HepG2 (cell line): Measurements from ENCODE around the gene MVB12A. TPM values are rescaled to one million over a fixed set of nuclear protein-coding genes. Genes with fewer than 3 reads are reported as not detected.
A peak's percentile ranks its signal among the peaks of the same experiment; 100 is the strongest.

Source experiments
- HES4 ChIP-seq: sonication (generic); formaldehyde crosslinking; IDR thresholded peaks from 2 replicates; pipeline ENCODE4 v1.9.0; 2021; ENCODE audit warnings: mild to moderate bottlenecking, missing genetic modification reagents, borderline replicate concordance
- HMG20B ChIP-seq: conservative IDR thresholded peaks from 2 replicates; pipeline ENCODE4 v1.6.1; 2016; ENCODE audit warnings: missing genetic modification reagents, missing compliant biosample characterization
- HNRNPK ChIP-seq: fragments of 200-400 bp; formaldehyde crosslinking; IDR thresholded peaks from 2 replicates; pipeline ENCODE4 v1.6.1; 2018; ENCODE audit warnings: low read length, low read depth, moderate library complexity, mild to moderate bottlenecking; ENCODE audit not compliant: poor library complexity, severe bottlenecking
- SAFB2 ChIP-seq: sonication (generic); formaldehyde crosslinking; IDR thresholded peaks from 2 replicates; pipeline ENCODE4 v1.5.1; 2020; ENCODE audit warnings: missing genetic modification reagents, low read depth, mild to moderate bottlenecking, borderline replicate concordance
- STAG1 ChIP-seq: sonication (generic); formaldehyde crosslinking; IDR thresholded peaks from 2 replicates; pipeline ENCODE4 v1.4.0; 2020; ENCODE audit warnings: missing genetic modification reagents
- ZBTB2 ChIP-seq: sonication (generic); formaldehyde crosslinking; IDR thresholded peaks from 2 replicates; pipeline ENCODE4 v1.8.0; 2022; ENCODE audit warnings: low read depth, missing genetic modification reagents
- ZGPAT ChIP-seq: IDR thresholded peaks from 2 replicates; pipeline ENCODE4 v1.6.1; 2016; ENCODE audit warnings: mild to moderate bottlenecking
- ZNF34 ChIP-seq: sonication (generic); formaldehyde crosslinking; IDR thresholded peaks from 2 replicates; pipeline ENCODE4 v1.4.0; 2020; ENCODE audit warnings: mild to moderate bottlenecking, missing genetic modification reagents, borderline replicate concordance
- ZNF614 ChIP-seq: IDR thresholded peaks from 2 replicates; pipeline ENCODE4 v1.6.1; 2018; ENCODE audit warnings: missing biosample characterization, missing genetic modification reagents, inconsistent platforms, borderline replicate concordance
- polyA plus RNA-seq, 8 experiments: library from polyadenylated mRNA; depleted of rRNA in 3 of 8; stranded (reverse) in 7 of 8; unstranded in 1 of 8; fragments of >200 nt; fragmentation: Illumina TruSeq in 4 of 8; extraction: Trizol in 4 of 8; gene quantifications; 2 replicates each; pipeline versions ENCODE4 v1.2.1 to v1.2.3, GENCODE V29; 2011 to 2016; ENCODE audit warnings: low read depth in 4 of 8, missing spikeins in 1 of 8, mixed read lengths in 1 of 8; ENCODE audit not compliant: insufficient read depth in 1 of 8
- total RNA-seq, 5 experiments: library from RNA; depleted of rRNA; stranded (reverse); fragments of >200 nt; fragmentation: Illumina TruSeq; extraction: Trizol; gene quantifications; 2 replicates each; pipeline ENCODE4 v1.2.3, GENCODE V29; 2016; ENCODE audit warnings: low read depth in 1 of 5
- TF ChIP-seq, protein P1 (sequence below): sonication (generic); formaldehyde crosslinking; IDR thresholded peaks from one replicate; pipeline ENCODE4 v1.5.1; 2020; ENCODE audit warnings: mild to moderate bottlenecking, missing genetic modification reagents; ENCODE audit errors: not compliant biosample characterization
- TF ChIP-seq, protein P2 (sequence below): sonication (generic); formaldehyde crosslinking; IDR thresholded peaks from 2 replicates; pipeline ENCODE4 v1.5.1; 2020; ENCODE audit warnings: missing genetic modification reagents, mild to moderate bottlenecking, borderline replicate concordance
- TF ChIP-seq, protein P3 (sequence below): sonication (generic); formaldehyde crosslinking; IDR thresholded peaks from 2 replicates; pipeline ENCODE4 v1.4.0; 2020; ENCODE audit warnings: missing genetic modification reagents, low read depth, mild to moderate bottlenecking, borderline replicate concordance

The MVB12A gene
- total and polyA plus RNA-seq, 2 of the 13 experiments (the other 11 are each of a cell fraction or from before 2014, with no cell fraction given), result 35.7 to 36.1 TPM

DNA sequence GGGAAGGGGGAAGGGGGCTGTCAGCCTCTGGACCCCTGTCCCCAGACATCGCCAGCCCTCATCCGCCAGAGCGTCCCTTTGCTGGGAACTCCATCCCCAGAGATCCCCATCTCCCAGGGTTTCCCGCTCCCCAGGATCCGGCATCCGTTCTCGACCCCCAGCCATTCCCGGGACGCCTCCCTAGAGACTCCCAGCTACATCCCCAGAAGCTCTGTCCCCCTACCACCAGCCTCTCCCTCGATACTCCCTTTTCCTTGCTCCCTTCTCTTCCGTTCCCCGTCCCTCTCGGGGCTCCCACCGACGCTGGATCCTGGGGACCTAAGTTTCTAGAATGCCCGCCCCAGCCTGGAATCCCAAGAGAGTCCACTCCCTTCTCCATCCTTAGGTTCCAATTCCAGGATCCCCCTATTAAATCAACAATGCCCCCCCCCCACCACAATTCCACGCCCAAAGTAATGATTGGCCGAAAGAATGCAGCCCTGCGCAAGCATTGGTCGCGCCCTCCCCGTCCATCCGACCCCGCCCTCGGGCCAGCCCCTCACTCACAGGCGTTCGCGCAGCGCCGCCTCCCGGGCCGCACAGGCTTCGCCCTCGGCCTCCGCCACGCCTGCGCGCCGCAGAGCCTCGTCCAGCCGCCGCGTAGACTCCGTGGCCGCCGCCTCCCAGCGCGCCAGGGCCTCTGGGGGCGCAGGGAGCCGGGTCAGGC lies 29.0 kb upstream of the MVB12A start (continued):
- no peak for TF ChIP-seq HMG20B (CRISPR knock-in tag)
- peak; percentile 67 for TF ChIP-seq STAG1 (CRISPR knock-in tag)
- TF ChIP-seq, protein P1, sequence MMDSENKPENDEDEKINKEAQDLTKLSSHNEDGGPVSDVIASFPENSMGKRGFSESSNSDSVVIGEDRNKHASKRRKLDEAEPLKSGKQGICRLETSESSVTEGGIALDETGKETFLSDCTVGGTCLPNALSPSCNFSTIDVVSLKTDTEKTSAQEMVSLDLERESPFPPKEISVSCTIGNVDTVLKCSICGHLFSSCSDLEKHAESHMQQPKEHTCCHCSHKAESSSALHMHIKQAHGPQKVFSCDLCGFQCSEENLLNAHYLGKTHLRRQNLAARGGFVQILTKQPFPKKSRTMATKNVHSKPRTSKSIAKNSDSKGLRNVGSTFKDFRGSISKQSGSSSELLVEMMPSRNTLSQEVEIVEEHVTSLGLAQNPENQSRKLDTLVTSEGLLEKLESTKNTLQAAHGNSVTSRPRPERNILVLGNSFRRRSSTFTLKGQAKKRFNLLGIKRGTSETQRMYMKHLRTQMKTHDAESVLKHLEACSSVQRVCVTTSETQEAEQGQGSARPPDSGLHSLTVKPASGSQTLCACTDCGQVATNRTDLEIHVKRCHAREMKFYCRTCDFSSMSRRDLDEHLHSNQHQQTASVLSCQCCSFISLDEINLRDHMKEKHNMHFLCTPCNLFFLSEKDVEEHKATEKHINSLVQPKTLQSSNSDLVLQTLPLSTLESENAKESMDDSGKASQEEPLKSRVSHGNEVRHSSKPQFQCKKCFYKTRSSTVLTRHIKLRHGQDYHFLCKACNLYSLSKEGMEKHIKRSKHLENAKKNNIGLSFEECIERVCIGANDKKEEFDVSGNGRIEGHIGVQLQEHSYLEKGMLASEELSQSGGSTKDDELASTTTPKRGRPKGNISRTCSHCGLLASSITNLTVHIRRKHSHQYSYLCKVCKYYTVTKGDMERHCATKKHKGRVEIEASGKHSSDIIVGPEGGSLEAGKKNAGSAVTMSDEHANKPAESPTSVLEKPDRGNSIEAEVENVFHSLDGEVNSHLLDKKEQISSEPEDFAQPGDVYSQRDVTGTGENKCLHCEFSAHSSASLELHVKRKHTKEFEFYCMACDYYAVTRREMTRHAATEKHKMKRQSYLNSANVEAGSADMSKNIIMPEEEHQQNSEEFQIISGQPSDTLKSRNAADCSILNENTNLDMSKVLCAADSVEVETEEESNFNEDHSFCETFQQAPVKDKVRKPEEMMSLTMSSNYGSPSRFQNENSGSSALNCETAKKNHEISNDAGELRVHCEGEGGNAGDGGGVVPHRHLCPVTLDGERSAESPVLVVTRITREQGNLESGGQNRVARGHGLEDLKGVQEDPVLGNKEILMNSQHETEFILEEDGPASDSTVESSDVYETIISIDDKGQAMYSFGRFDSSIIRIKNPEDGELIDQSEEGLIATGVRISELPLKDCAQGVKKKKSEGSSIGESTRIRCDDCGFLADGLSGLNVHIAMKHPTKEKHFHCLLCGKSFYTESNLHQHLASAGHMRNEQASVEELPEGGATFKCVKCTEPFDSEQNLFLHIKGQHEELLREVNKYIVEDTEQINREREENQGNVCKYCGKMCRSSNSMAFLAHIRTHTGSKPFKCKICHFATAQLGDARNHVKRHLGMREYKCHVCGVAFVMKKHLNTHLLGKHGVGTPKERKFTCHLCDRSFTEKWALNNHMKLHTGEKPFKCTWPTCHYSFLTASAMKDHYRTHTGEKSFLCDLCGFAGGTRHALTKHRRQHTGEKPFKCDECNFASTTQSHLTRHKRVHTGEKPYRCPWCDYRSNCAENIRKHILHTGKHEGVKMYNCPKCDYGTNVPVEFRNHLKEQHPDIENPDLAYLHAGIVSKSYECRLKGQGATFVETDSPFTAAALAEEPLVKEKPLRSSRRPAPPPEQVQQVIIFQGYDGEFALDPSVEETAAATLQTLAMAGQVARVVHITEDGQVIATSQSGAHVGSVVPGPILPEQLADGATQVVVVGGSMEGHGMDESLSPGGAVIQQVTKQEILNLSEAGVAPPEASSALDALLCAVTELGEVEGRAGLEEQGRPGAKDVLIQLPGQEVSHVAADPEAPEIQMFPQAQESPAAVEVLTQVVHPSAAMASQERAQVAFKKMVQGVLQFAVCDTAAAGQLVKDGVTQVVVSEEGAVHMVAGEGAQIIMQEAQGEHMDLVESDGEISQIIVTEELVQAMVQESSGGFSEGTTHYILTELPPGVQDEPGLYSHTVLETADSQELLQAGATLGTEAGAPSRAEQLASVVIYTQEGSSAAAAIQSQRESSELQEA (CRISPR knock-in tag), result no peak
- TF ChIP-seq HES4 (CRISPR knock-in tag), result no peak
- TF ChIP-seq, protein P2, sequence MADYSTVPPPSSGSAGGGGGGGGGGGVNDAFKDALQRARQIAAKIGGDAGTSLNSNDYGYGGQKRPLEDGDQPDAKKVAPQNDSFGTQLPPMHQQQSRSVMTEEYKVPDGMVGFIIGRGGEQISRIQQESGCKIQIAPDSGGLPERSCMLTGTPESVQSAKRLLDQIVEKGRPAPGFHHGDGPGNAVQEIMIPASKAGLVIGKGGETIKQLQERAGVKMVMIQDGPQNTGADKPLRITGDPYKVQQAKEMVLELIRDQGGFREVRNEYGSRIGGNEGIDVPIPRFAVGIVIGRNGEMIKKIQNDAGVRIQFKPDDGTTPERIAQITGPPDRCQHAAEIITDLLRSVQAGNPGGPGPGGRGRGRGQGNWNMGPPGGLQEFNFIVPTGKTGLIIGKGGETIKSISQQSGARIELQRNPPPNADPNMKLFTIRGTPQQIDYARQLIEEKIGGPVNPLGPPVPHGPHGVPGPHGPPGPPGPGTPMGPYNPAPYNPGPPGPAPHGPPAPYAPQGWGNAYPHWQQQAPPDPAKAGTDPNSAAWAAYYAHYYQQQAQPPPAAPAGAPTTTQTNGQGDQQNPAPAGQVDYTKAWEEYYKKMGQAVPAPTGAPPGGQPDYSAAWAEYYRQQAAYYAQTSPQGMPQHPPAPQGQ (CRISPR knock-in tag), result no peak
- TF ChIP-seq ZGPAT (CRISPR knock-in tag), result no peak
- TF ChIP-seq, protein P3, sequence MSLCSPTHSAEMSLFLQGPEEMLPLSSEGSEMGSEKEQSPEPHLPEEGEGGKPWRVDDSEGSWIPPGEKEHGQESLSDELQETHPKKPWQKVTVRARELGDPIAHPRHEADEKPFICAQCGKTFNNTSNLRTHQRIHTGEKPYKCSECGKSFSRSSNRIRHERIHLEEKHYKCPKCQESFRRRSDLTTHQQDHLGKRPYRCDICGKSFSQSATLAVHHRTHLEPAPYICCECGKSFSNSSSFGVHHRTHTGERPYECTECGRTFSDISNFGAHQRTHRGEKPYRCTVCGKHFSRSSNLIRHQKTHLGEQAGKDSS, result no peak
- peak; percentile 28 for TF ChIP-seq HNRNPK
- no peak for TF ChIP-seq ZNF34 (CRISPR knock-in tag)
- TF ChIP-seq ZBTB2 (CRISPR knock-in tag), result no peak
- no peak for TF ChIP-seq ZNF614
- peak; percentile 86; the same call in 1 of the 2 replicates for TF ChIP-seq SAFB2
